HG03135 (cell line): ENCODE results near the gene WSB2.
"Not testable (repeated sequence)": the region's sequence is repeated elsewhere in the genome, so short reads cannot be mapped to it uniquely, and the experiment has no call there.

Source experiments
- ATAC-seq: cut with Tn5 transposase; IDR thresholded peaks from one replicate; pipeline ENCODE4 v1.9.1; 2021; ENCODE audit warnings: mild to moderate bottlenecking, moderate library complexity; ENCODE audit not compliant: unreplicated experiment

WSB2 gene

DNA sequence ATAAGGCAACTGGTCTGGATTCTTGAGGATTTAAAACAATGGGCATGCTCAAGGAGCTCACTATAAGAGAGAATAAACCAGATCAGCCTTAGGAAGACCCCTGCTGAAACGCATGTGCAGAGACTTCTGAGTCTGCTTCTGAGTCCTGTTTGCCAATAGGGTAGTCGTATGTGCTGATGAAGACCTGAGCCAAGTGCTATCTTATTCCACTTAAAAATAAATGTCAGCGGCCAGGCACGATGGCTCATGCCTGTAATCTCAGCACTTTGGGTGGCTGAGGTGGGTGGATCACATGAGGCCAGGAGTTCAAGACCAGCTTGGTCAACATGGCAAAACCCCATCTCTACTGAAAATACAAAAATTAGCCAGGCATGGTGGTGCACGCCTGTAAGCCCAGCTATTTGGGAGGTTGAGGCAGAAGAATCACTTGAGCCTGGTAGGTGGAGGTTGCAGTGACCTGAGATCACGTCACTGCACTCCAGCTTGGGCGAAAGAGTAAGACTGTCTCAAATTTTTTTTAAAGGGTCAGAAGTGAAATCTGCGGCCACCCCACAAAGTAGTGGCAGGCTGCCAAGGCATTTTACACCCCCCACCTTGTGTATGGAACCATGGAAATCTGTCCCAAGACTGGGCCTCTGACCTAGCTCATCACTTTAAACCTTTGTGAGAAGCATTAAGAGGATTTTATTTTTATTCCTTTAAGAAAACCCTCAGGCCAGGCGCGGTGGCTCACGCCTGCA lies 24.1 kb downstream of the WSB2 start:
- ATAC-seq: no peak

GRCh38 chr12:118035190-118036041 lies 25.6 kb downstream of the WSB2 start:
- peak; percentile 78 for ATAC-seq

- no peak for ATAC-seq
Observed at GRCh38 chr12:118034429-118035189, 26.4 kb downstream of the WSB2 start.

DNA sequence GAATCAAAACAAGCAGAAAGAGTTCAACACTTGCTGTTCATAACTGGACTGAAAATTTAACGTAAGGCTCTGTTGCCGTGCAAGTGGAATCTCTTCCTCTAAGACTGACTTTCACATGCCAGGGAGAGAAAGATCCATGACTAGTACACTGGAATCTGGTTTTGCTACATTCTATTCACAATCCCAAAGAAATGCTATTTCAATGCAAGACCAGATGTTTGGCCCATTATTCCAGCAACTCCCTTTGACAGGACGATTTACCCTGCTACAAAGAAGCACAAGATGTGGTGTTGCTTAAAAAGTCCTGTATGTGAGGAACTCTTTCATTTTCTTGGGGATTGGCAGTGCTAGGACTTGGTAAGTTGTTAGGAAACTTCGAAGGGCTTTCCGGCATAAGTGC lies 27.1 kb downstream of the WSB2 start:
- ATAC-seq: no peak

GRCh38 chr12:118033323-118033722 lies 27.7 kb downstream of the WSB2 start:
- no peak for ATAC-seq

DNA sequence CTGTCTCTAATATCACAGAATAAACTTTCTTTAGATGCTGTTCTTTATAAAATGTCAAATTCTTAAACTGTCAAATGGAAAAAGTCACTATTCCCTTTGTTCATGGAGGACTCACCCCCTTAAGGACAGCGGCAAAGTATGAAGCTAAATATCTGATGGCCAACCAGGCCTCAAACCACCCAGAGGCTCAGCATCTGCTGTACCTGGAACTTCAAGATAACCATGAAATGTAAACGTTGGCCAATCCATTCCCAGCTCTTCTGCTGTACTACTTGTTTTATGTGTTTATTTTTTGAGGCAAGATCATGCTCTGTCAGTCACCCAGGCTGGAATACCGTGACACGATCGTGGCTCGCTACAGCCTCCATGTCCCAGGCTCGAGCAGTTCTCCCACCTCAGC lies 28.8 kb downstream of the WSB2 start:
- no peak for ATAC-seq

DNA sequence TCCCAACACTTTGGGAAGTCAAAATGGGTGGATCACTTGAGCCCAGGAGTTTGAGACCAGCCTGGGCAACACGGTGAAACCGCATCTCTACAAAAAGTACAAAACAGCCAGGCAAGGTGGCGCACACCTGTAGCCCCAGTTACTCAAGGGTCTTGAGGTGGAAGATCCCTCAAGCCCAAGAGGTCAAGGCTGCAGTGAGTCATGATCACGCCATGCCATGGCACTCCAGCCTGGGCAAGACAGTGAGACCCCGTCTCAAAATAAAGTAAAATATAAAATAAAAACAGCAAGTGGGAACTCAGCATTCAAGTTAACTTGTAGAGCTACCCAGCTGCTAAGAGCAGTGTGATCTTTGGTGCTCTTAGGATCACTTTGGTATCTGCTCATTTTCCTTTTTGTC lies 31.8 kb downstream of the WSB2 start:
- no peak for ATAC-seq

DNA sequence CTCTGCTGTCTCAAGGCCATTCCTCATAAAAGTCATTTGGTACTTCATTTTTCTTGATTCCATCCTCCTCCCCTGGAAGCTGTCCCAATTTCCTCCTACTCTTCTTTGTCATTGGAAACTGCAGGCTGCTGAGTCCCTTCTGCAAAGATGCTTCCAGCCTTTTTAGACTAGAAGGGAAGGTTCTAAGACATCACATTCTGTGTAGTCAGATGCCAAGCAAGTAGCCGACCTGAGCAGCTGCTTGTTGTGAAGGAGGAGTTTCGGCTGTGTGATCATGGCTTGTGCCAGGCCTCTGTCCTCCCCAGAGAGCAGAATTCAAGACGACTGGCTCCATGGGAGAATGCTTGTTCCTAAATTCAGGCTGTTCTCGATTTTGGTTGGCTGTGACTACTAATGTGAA lies 35.8 kb downstream of the WSB2 start:
- no peak for ATAC-seq

DNA sequence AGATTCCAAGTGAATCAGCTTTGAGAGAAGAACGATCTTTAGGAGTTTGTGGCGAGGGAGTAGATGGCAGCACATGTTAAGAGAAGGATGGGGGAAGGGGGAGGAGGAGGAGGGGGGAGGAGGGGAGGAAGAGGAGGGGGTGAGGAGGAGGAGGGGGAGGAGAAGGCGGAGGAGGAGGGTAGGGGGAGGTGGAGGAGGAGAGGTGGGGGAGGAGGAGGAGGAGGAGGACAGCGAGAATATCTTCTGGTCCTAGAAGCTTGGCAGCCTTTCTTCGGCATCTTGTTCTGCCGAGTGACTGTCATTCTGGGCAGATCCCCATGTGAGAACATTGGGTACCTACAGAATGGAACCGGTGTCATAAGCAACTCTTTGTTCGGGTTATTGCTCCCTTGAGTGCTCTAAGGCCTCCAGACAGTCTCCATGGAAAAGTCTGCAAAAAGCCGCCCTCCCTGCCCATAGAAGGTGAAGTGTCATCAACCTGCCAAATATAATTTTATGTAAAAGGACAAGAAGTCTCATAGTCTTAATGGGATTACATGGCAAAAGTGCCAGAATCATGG lies 37.6 kb downstream of the WSB2 start:
- ATAC-seq: no peak

GRCh38 chr12:118022728-118023109 lies 38.3 kb downstream of the WSB2 start:
- no peak for ATAC-seq

GRCh38 chr12:118022097-118022727 lies 38.8 kb downstream of the WSB2 start:
- not testable (repeated sequence) for ATAC-seq

- no peak for ATAC-seq
Observed at GRCh38 chr12:118020036-118020435, 40.9 kb downstream of the WSB2 start.

DNA sequence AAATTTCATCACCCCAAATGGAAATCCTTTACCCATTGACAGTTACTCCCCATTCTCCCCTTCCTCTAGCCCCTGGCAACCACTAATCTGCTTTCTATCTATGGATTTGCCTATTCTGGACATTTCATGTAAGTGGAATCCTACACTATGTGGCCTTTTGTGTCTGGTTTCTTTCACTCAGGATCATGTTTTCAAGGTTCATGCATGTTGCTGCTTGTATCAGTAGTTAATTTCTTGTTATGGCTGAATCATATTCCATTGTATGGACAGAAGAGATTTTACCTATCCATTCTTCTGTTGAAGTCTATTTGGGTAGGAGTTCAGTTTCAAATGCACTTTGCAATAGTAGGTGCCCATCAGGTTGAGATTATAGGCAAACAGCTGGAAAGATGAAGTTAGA lies 43.1 kb downstream of the WSB2 start:
- ATAC-seq: no peak

DNA sequence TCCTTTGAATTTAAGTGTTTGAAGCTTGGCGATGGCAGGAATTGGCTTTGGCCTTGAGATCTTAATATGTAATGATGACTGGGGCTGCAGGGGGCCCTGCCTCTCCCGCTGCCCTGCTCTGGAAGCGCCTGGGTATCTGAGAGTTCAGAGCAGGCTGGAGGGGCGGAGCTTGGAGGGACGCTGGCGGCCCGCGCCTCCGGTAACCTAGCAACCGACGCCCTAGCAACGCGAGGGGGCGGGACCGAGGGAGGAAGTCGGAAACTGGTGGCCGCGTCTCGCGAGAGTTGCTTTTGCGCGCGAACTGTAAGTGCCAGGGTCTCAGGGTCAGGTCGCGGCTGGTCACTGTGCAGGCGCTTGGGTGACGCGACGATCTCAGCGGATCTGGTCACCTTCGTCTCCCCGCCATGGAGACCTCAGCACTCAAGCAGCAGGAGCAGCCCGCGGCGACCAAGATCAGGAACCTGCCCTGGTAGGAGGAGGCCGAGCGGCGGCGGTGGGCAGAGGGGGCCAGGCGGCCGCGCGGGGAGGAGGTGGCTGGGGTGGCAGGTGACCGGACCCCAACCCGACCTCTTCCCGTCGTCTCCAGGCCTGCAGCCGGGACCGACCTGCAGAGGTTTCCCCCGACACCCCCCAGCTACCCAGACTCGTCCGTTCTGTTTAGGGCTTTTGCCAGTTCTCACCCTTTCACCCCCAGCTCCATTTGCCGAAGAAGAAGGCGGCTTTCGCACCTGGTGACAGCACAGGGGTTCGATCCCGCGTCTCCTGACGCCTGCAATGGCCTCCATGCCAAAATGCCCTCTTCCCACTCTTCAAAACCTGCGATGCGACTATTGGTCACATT lies 44.3 kb downstream of the WSB2 start, which contains the start of gene RFC5:
TSS of gene RFC5 (plus strand) at position 280 of the 841 bp plus-strand sequence. CDS start at position 405, 125 bp downstream.
- peak; percentile 96 for ATAC-seq

DNA sequence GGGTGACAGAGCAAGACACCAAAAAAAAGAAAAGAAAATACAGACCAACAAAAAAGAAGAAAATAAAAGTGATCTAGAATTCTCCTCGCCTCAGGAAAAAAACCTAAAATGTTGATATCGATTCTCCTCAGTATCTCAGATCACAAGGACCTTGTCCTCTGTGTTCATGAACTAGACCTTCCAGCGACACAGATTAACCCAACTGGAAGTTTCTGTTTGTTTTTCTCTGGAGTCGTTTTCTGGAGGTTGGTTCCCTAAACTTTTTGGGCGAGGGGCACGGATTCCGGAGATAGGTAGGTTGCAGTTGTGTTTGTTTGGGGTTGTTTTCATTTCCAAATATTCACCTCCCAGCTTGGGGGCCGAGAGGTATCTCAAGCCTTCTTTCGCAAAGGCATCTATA lies 45.0 kb downstream of the WSB2 start:
- peak; percentile 9 for ATAC-seq

DNA sequence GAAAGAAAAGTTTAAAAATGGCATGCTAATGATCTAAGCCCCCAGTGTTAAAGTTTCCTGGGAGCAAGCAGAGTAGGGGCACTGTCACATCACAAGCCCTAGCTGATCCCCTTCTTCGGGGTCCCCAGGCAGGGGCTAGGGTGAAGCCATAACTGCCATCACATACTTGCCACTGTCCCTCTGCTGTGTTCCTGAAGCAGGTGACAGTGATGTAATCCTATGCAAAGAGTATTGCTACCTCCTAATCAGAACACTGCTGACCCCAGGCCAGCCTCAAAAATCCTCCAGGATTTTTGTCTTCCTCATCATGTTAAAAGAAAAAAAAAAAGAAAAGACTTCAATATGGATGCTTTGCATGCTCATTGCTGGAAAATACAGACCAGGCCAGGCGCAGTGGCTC lies 45.7 kb downstream of the WSB2 start:
- ATAC-seq: no peak

- ATAC-seq: no peak
Observed at GRCh38 chr12:118013283-118013682, 47.7 kb downstream of the WSB2 start.

- no peak for ATAC-seq
Observed at GRCh38 chr12:118011961-118012360, 49.0 kb downstream of the WSB2 start.

DNA sequence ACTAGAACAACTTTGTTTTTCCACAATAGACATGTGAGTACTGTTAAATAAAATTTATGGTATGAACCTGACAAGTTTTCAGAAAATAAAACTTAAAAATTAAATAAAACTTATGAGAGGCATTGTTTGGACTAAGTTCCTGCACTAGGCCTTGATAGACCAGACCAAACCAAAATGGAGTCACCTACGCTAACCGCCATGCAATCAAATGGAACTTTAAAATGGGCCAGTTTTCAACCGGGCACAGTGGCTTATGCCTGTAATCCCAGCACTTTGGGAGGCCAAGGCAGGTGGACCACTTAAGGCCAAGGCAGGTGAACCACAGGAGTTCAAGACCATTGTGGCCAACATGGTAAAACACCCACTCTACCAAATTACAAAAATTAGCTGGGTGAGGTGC lies 49.6 kb downstream of the WSB2 start:
- ATAC-seq: no peak

- ATAC-seq: no peak
Observed at GRCh38 chr12:118010903-118011302, 50.1 kb downstream of the WSB2 start.
